VCaP (cell line): ENCODE results near the gene SARDH.

ENCODE experiments used
- H3K27ac ChIP-seq: fragments of 450-650 bp; 2 replicates; pipeline ENCODE4 v1.5.1; 2017
- CTCF ChIP-seq: fragments of 450-650 bp; conservative IDR thresholded peaks from 2 replicates; pipeline ENCODE4 v1.5.1; 2017; ENCODE audit warnings: mild to moderate bottlenecking, moderate library complexity

Gene SARDH

DNA sequence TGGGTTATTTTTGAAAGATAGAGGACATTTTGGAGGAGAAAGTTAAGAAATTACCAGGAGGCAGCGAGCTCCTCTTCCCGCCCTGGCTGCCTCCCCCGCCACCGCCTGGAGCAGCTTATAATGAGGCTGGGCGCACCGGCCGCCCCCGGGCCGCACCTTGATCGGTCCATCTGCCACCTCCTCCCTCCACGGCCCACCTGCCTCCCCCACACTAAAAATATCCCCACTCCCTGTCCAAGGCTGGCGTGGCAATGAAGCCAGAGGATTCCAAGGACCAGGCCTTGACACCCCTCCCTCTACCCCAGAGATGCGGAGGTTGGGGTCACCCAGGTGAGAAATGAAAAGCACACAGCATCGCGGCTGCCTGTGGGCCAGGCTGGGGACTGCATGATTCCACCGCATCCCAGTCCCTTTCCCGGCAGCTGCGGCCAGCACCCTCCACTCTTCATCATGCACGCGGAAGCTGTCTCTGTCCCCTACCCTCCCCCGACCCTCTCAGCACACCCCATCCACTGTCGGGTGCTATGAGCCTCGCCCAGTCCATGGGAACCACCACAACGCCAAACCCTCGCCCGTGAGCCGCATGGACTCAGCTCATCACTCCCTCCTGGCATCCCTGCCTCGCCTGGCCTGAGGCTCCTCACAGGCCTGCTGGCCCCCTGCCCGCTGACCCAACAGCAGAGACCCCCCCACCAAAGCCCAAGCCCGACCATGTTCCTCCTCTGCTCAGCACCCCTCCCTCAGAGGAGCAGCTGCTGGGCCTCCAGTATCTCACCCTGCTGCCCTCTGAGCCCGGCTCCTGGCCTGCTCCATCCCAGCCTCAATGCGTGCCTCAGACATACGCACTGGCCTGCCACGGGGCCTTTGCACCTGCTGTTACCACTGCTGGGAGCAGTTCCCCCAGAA lies 50.0 kb downstream of the SARDH start:
- H3K27ac ChIP-seq: no peak overlapping the region
- TF ChIP-seq CTCF: no peak

DNA sequence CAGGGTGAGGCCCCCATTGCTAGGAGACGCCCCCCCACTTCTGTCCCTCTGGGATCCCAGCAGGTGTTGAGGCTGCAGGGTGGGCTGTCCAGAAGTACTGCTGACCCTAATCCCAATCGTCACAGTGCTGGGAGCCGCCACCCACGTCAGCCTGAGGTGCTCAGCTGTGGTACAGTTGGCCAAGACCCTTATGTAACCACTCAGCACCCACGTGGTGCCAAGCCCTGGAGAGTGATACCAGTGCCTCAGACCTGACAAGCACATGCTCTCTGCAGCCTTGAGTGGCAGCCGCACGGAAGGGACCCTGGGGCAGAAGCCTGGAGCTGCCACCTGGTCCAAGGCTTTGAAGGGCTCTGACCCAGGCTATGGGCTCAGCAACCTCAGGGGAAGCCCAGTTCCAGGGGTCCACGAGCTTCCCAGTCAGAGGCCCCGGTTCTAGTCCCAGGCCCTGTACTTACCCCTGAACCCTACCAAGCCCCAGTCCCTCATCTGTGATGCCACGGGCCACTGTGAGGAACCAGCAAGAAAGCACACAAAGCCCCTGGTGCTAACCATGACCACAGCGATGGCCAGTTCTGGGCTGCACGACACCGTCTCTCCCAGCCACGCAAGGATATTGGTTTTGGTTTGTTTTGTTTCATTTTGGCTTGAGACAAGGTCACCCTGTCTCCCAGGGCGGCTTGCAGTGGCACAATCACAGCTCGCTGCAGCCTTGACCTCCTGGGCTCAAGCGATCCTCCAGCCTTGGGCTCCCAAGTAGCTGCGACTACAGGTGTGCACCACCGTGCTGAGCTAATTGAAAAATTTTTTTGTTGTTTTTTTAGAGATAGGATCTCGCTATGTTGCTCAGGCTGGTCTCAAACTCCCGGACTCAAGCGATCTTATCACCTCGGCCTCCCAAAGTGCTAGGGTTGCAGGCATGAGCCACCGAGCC lies 51.2 kb downstream of the SARDH start:
- TF ChIP-seq CTCF: no peak
- no peak overlapping the region for H3K27ac ChIP-seq

DNA sequence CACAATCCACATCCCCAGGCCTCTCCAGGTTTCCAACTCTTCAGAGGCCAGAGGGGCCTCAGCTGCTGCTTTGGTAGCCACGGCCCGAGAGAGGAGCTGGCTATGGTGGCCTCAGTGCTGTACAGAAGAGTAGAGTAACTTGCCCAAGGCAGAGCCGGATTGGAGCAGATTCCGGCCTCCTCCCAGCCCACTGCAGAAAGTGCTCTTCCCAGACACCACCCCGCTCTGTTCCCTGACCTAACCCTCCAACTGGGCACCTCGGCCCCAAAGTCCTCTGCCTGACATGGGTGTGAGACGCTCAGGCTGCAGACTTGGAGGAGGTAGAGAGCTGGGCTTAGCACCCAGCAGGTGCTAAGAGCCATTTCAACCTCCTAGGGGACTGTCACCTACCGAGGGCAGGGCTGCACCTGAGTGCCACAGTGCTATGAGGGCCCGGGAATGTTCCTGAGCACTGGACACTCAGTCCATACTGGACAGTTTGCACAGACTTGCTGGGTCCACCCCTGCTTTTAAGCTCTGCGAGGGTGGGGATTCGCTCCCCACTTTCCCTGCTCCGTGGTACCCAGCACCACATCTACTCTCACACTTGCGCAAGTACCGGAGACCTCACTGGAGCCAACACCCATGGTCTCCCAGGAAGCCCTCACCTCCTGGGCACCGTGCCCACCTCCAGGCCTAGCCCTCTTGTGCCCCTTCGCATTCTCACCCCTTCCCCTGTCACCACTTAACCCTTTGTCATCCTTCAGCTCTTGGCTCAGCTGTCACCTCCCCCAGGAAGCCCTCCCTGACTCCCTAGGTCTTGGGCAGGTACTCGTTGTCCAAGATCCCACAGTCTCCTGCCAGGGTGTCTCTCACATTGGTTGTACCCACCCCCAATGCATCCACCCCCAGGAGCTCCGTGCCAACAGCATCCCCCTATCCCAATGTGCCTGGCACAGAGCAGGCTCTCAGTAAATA lies 52.2 kb downstream of the SARDH start:
- H3K27ac ChIP-seq: no peak overlapping the region
- no peak for TF ChIP-seq CTCF

DNA sequence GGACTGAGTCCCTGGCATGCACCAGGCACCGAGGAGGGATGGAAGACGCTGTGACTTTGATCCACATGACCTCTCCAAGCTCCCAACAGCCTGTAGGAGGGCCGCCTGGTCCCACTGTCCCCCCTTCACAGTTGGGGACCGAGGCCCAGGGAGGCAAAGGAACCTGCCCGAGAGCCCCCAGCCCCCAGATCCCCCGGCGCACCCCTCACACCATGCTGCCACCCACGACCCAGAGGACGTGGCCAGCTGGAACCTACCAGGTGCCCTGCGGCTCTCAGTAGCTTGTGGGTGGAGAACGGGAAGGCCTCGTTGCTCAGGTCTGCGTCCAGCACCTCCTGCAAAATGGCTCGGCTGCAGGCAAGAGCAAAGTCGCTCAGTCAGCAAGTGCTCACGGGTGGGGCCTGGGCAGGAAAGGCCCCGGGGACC lies 53.2 kb downstream of the SARDH start:
- no peak for TF ChIP-seq CTCF
- no peak overlapping the region for H3K27ac ChIP-seq

DNA sequence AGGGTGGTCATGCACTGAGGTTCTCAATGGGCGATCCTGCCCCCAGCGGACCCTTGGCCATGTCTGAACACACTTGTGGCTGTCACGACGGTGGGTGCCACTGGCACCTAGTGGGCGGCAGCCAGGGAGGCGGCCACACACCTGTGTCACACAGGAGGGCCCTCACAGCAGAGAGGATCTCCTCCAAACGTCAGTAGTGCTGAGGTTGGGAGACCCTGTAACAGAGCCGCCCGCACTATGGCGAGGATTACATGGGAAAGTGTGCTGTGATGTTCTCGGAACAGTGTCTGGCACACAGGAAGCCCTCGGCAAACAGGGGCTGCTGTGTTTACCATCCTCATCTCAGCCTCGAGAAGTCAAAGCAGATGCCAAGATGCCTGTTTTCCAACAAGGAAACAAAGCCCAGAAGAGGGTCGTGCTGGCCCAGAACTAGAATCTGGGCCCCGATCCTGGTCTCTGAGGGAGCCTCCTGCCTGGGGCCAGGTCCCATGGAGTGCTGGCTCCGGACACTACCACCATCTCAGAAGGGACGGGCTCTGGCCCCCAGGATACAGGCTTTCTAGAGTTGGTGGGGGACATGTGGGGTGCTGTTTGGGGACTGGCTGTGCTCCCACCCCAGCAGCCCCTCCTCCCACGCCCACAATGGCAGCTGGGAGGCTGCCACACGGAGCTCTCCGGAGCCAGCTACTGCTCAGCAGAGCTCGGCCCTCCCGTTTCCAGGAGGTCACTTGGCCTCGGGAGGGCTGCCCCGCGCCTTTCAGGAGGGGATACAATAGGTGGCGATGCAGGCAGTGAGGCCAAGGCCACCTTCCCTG lies 53.8 kb downstream of the SARDH start:
- TF ChIP-seq CTCF: no peak

GRCh38 chr9:133683586-133684120 lies 54.5 kb downstream of the SARDH start:
- no peak for TF ChIP-seq CTCF
- no peak overlapping the region for H3K27ac ChIP-seq

More for the DNA sequence above, 53.8 kb downstream of the SARDH start:
- no peak overlapping the region for H3K27ac ChIP-seq
